Cardiac fibroblast (primary cell): ENCODE results near the gene LRRC75B.
"Not testable (repeated sequence)": the region's sequence is repeated elsewhere in the genome, so short reads cannot be mapped to it uniquely, and the experiment has no call there.

Experiments used
- DNase-seq, 2 donors: peaks; one replicate each; pipeline versions ENCODE4 v3.0.0 to v3.0.0-alpha.2; 2010; ENCODE audit warnings: low read depth in 2 of 2
- H3K4me3 ChIP-seq, 2 donors: replicated peaks in 1 of 2; 1 replicate in 1 of 2; 2 replicates in 1 of 2; pipeline ENCODE4 v1.5.1; 2011; ENCODE audit warnings: low read depth in 2 of 2, low read length in 2 of 2, mild to moderate bottlenecking in 2 of 2, moderate library complexity in 1 of 2
- CTCF ChIP-seq: IDR thresholded peaks from one replicate; pipeline ENCODE4 v1.5.1; 2011; ENCODE audit warnings: low read depth, mild to moderate bottlenecking, low read length, inconsistent platforms

Gene LRRC75B

GRCh38 chr22:24595863-24596262, 3.0 kb upstream of the LRRC75B start:
- no peak overlapping the region for H3K4me3 ChIP-seq
- DNase-seq = no peak
- no peak for TF ChIP-seq CTCF

- no peak for DNase-seq
- no peak for TF ChIP-seq CTCF
- H3K4me3 ChIP-seq = no peak overlapping the region
These were observed 2.4 kb upstream of the LRRC75B start for GRCh38 chr22:24595228-24595627.

GRCh38 chr22:24594569-24595120, 1.8 kb upstream of the LRRC75B start:
- no peak for DNase-seq
- TF ChIP-seq CTCF = no peak

GRCh38 chr22:24593836-24594568, 1.1 kb upstream of the LRRC75B start:
- no peak overlapping the region for H3K4me3 ChIP-seq
- no peak for TF ChIP-seq CTCF
- DNase-seq = no peak

More at GRCh38 chr22:24594569-24595120, 1.8 kb upstream of the LRRC75B start:
- H3K4me3 ChIP-seq = no peak overlapping the region

GRCh38 chr22:24593559-24593835, 624 bp upstream of the LRRC75B start:
- DNase-seq, H3K4me3 ChIP-seq: not testable (repeated sequence)

GRCh38 chr22:24592058-24592850, 619 bp downstream of the LRRC75B start:
- peak in 1 of 2 donors; percentile 40 for DNase-seq
- H3K4me3 ChIP-seq = peak overlapping the region; percentile 51 to 66

More at GRCh38 chr22:24592058-24592850, 619 bp downstream of the LRRC75B start:
- no peak for TF ChIP-seq CTCF
